SU-DHL-6 (cell line): Measurements from ENCODE around the gene FANCD2.

Experiments
- EZH2phosphoT487 ChIP-seq: fragments of 200-600 bp; sonication (generic), shearing (Covaris generic); conservative IDR thresholded peaks from 2 replicates; pipeline ENCODE4 v1.6.1; 2018; ENCODE audit warnings: mild to moderate bottlenecking, antibody characterized with exemption, low read length, moderate library complexity, mixed read lengths
- TF ChIP-seq, protein P1 (sequence below): fragments of 200-600 bp; sonication (generic); IDR thresholded peaks from one replicate; pipeline ENCODE4 v1.5.1; 2017; ENCODE audit warnings: antibody characterized with exemption, mild to moderate bottlenecking, low read length, moderate library complexity; ENCODE audit not compliant: insufficient read depth, poor library complexity, severe bottlenecking

GRCh38 chr3:10019326-10019725 lies 6.9 kb upstream of the FANCD2 start:
- TF ChIP-seq, protein P1, sequence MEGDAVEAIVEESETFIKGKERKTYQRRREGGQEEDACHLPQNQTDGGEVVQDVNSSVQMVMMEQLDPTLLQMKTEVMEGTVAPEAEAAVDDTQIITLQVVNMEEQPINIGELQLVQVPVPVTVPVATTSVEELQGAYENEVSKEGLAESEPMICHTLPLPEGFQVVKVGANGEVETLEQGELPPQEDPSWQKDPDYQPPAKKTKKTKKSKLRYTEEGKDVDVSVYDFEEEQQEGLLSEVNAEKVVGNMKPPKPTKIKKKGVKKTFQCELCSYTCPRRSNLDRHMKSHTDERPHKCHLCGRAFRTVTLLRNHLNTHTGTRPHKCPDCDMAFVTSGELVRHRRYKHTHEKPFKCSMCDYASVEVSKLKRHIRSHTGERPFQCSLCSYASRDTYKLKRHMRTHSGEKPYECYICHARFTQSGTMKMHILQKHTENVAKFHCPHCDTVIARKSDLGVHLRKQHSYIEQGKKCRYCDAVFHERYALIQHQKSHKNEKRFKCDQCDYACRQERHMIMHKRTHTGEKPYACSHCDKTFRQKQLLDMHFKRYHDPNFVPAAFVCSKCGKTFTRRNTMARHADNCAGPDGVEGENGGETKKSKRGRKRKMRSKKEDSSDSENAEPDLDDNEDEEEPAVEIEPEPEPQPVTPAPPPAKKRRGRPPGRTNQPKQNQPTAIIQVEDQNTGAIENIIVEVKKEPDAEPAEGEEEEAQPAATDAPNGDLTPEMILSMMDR = no peak
- no peak for TF ChIP-seq EZH2phosphoT487
